ENCODE measurements around the gene SP8.

GRCh38 chr7:20735346-20736065 is 51.2 kb downstream of the SP8 start:
- TF ChIP-seq CTCF (IDR thresholded peaks at IDR 0.05) (no peak), POLR2AphosphoS5 (IDR thresholded peaks at IDR 0.05) (no peak), POLR2A (IDR thresholded peaks at IDR 0.05) (no peak), EP300 (IDR thresholded peaks at IDR 0.05) (no peak)

All from suprapubic skin (tissue), 4 donors.